Body of pancreas (tissue), 4 donors: ENCODE results near the gene FAM184B.

Experiments
- POLR2A ChIP-seq, 3 donors: fragments of 450-650 bp; IDR thresholded peaks; one replicate each; pipeline ENCODE4 v1.6.1; 2016; ENCODE audit warnings: antibody characterized with exemption in 3 of 3, mild to moderate bottlenecking in 2 of 3
- TF ChIP-seq, protein P1 (sequence below), 7 experiments: fragments of 450-650 bp in 4 of 7; fragments of 200-600 bp in 3 of 7; sonication (generic) in 3 of 7; IDR thresholded peaks; one replicate each; pipeline ENCODE4 v1.5.1; 2016 to 2019; ENCODE audit warnings: antibody characterized with exemption in 7 of 7

DNA sequence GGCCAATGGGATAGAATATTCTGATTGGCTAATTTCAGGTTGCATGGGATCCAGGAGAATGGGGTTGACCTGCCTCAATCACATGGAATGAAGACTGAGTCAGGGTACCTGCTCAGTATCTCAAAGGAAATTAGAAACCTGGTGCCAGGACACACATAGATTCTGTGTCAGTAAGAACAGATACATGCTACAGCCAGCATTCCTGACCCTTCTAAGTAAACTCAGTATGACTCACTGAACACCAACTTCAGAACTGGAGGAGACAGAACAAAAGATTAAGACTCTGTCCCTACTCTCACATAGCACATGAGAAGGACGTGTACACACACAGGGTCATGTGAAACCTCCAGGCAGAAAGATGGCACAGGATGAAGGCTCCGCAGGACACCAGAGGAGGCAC is 54.5 kb downstream of the FAM184B start:
- TF ChIP-seq, protein P1, sequence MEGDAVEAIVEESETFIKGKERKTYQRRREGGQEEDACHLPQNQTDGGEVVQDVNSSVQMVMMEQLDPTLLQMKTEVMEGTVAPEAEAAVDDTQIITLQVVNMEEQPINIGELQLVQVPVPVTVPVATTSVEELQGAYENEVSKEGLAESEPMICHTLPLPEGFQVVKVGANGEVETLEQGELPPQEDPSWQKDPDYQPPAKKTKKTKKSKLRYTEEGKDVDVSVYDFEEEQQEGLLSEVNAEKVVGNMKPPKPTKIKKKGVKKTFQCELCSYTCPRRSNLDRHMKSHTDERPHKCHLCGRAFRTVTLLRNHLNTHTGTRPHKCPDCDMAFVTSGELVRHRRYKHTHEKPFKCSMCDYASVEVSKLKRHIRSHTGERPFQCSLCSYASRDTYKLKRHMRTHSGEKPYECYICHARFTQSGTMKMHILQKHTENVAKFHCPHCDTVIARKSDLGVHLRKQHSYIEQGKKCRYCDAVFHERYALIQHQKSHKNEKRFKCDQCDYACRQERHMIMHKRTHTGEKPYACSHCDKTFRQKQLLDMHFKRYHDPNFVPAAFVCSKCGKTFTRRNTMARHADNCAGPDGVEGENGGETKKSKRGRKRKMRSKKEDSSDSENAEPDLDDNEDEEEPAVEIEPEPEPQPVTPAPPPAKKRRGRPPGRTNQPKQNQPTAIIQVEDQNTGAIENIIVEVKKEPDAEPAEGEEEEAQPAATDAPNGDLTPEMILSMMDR (IDR thresholded peaks at IDR 0.05), result no peak
- TF ChIP-seq POLR2A (IDR thresholded peaks at IDR 0.05), result no peak
